OCI-LY7 (cell line): ENCODE measurements around the gene CD9. TPM values are rescaled to one million over a fixed set of nuclear protein-coding genes. Genes with fewer than 3 reads are reported as not detected.

Source experiments
- BruUV-seq: library from RNA; stranded (reverse); fragments of 400-500 nt; replicated peaks from 2 replicates; lab custom pipeline; 2021; lab: Mats Ljungman, UMichigan
- CTCF ChIA-PET: fragments of 300-600 bp; sonication (Branson Sonifier 250); formaldehyde crosslinking; loops from one replicate; lab custom pipeline; 2022; ENCODE audit warnings: antibody characterized with exemption; ENCODE audit not compliant: unreplicated experiment; lab: Charles Lee
- POLR2A ChIA-PET: fragments of 300-600 bp; sonication (Branson Sonifier 250); formaldehyde crosslinking; loops from one replicate; lab custom pipeline; 2022; ENCODE audit warnings: antibody characterized with exemption; lab: Charles Lee
- DNase-seq: peaks from one replicate; pipeline ENCODE4 v3.0.0-alpha.2; 2015; ENCODE audit warnings: low spot score
- H2AFZ ChIP-seq: fragments of 200-600 bp; sonication (generic), shearing (Covaris generic); 2 replicates; pipeline ENCODE4 v1.6.1; 2014; ENCODE audit warnings: mild to moderate bottlenecking, antibody characterized with exemption, low read length, moderate library complexity
- H3K27ac ChIP-seq: fragments of 200-600 bp; sonication (generic); 2 replicates; pipeline ENCODE4 v1.5.1; 2014; ENCODE audit warnings: mixed run types, low read depth, mild to moderate bottlenecking, moderate library complexity, low read length, inconsistent platforms; ENCODE audit not compliant: poor library complexity, severe bottlenecking
- H3K36me3 ChIP-seq: fragments of 200-600 bp; sonication (generic); 2 replicates; pipeline ENCODE4 v1.6.1; 2014; ENCODE audit warnings: mild to moderate bottlenecking, antibody characterized with exemption, low read length, moderate library complexity, mixed read lengths; ENCODE audit not compliant: insufficient read depth
- H3K4me1 ChIP-seq: fragments of 200-600 bp; sonication (generic); 2 replicates; pipeline ENCODE4 v1.5.1; 2014; ENCODE audit warnings: mild to moderate bottlenecking, low read length; ENCODE audit not compliant: insufficient read depth, poor library complexity, severe bottlenecking
- H3K4me2 ChIP-seq: fragments of 200-600 bp; sonication (generic); 2 replicates; pipeline ENCODE4 v1.6.1; 2014; ENCODE audit warnings: mild to moderate bottlenecking, low read length
- H3K4me3 ChIP-seq: fragments of 200-600 bp; sonication (generic); 2 replicates; pipeline ENCODE4 v1.5.1; 2014; ENCODE audit warnings: mild to moderate bottlenecking, low read depth, low read length; ENCODE audit not compliant: poor library complexity, severe bottlenecking
- H3K79me2 ChIP-seq: fragments of 200-600 bp; sonication (generic); 2 replicates; pipeline ENCODE4 v1.6.1; 2016; ENCODE audit warnings: low read depth, mild to moderate bottlenecking, low read length, moderate library complexity, mixed read lengths; ENCODE audit not compliant: insufficient read depth
- H3K9me2 ChIP-seq: fragments of 200-600 bp; sonication (generic); 2 replicates; pipeline ENCODE4 v1.6.1; 2016; ENCODE audit warnings: mild to moderate bottlenecking, low read length, mixed read lengths; ENCODE audit not compliant: insufficient read depth
- H3K9me3 ChIP-seq: fragments of 200-600 bp; sonication (generic); 2 replicates; pipeline ENCODE4 v1.6.1; 2014; ENCODE audit warnings: mild to moderate bottlenecking, mixed run types, low read length, mixed read lengths
- H4K20me1 ChIP-seq: fragments of 200-600 bp; sonication (generic); 2 replicates; pipeline ENCODE4 v1.6.1; 2014; ENCODE audit warnings: mild to moderate bottlenecking, antibody characterized with exemption, low read length, moderate library complexity, mixed read lengths; ENCODE audit not compliant: insufficient read depth
- CTCF ChIP-seq: fragments of 200-600 bp; sonication (generic); conservative IDR thresholded peaks from 2 replicates; pipeline ENCODE4 v1.5.1; 2014; ENCODE audit warnings: mild to moderate bottlenecking, antibody characterized with exemption, low read length, moderate library complexity, mixed read lengths
- EZH2phosphoT487 ChIP-seq: fragments of 200-600 bp; sonication (generic); IDR thresholded peaks from 2 replicates; pipeline ENCODE4 v1.6.1; 2018; ENCODE audit warnings: low read depth, borderline replicate concordance, mild to moderate bottlenecking, mixed run types, antibody characterized with exemption, low read length, moderate library complexity, mixed read lengths
- intact Hi-C: fragments of 100-400 bp; cut with micrococcal nuclease; formaldehyde crosslinking; loops from one replicate; pipeline ENCODE4 v1.10.0; 2022; ENCODE audit not compliant: unreplicated experiment
- total RNA-seq, 2 experiments: library from RNA; depleted of rRNA in 1 of 2; stranded (reverse); fragments of >200 nt in 1 of 2; shearing (Covaris generic) in 1 of 2; gene quantifications; 2 replicates each; pipeline ENCODE4 v1.2.3, GENCODE V29; 2014 to 2022

Gene CD9
- total RNA-seq, 2 experiments from 2014 or later: not detected

GRCh38 chr12:6180268-6181051 is 19.7 kb upstream of the CD9 start:
- no peak overlapping the region for H3K4me2 ChIP-seq
- CTCF ChIA-PET: no interaction called here

GRCh38 chr12:6181166-6181565 is 19.0 kb upstream of the CD9 start:
- H3K9me2 ChIP-seq: no peaks in the 10 kb centered on the region
- no peaks in the 10 kb centered on the region for H3K9me3 ChIP-seq
- ChIA-PET POLR2A (no interaction called here), CTCF (interaction anchor here (0.6 kb wide), 1 partner anchor 18 kb away, joined by 3 read pairs; no protein-coding TSS in a partner anchor)
- no peaks in the 10 kb centered on the region for H3K79me2 ChIP-seq
- no peak overlapping the region for H2AFZ ChIP-seq
- no peak overlapping the region for H3K4me3 ChIP-seq
- BruUV-seq: no TSS peak
- no peaks in the 10 kb centered on the region for H3K4me1 ChIP-seq
- intact Hi-C loops: no loop called here
- H3K27ac ChIP-seq: no peak overlapping the region
- no peaks in the 10 kb centered on the region for H3K36me3 ChIP-seq
- H3K4me2 ChIP-seq: no peak overlapping the region
- no peak for TF ChIP-seq EZH2phosphoT487
- no peak for TF ChIP-seq CTCF
- H4K20me1 ChIP-seq: no peaks in the 10 kb centered on the region
- DNase-seq: no peak

More at GRCh38 chr12:6180268-6181051, 19.7 kb upstream of the CD9 start:
- H3K9me2 ChIP-seq: no peaks in the 10 kb centered on the region
- no peak overlapping the region for H2AFZ ChIP-seq
- no peak overlapping the region for H3K4me3 ChIP-seq
- no TSS peak for BruUV-seq
- no peaks in the 10 kb centered on the region for H3K36me3 ChIP-seq
- no peaks in the 10 kb centered on the region for H3K4me1 ChIP-seq
- no peaks in the 10 kb centered on the region for H3K79me2 ChIP-seq
- intact Hi-C loops: no loop called here
- TF ChIP-seq CTCF: no peak
- TF ChIP-seq EZH2phosphoT487: no peak
- DNase-seq: no peak
- no peaks in the 10 kb centered on the region for H4K20me1 ChIP-seq
- no peak overlapping the region for H3K27ac ChIP-seq
- no peaks in the 10 kb centered on the region for H3K9me3 ChIP-seq
- POLR2A ChIA-PET: no interaction called here
